ENCODE measurements around the gene FLT3LG.
A peak's percentile ranks its signal among the peaks of the same experiment; 100 is the strongest.

GRCh38 chr19:49451430-49452181 lies 22.4 kb upstream of the FLT3LG start, which contains the start of gene PIH1D1:
- TF ChIP-seq EP300 (IDR thresholded peaks at IDR 0.05; ENCODE audit: low read depth) (peak; percentile 48), CTCF (IDR thresholded peaks at IDR 0.05) (peak in 2 of 5 experiments; percentile 25 to 41), POLR2AphosphoS5 (IDR thresholded peaks at IDR 0.05) (peak; percentile 74 to 96 (median 92)), POLR2A (IDR thresholded peaks at IDR 0.05) (peak; percentile 72)

Measured in transverse colon (tissue), 4 donors.